K562 (cell line): ENCODE results near the gene CRYZL1. TPM values are rescaled to one million over a fixed set of nuclear protein-coding genes. Genes with fewer than 3 reads are reported as not detected.

Experiments used
- CBX1 ChIP-seq: sonication (generic); IDR thresholded peaks from 2 replicates; pipeline ENCODE4 v1.6.1; 2016; ENCODE audit warnings: antibody characterized with exemption, low read depth, mild to moderate bottlenecking
- DIDO1 ChIP-seq: fragments of 450-650 bp; IDR thresholded peaks from 2 replicates; pipeline ENCODE4 v1.6.1; 2016; ENCODE audit warnings: low read depth, missing biosample characterization, missing genetic modification characterization
- EP300 ChIP-seq: IDR thresholded peaks from 2 replicates; pipeline ENCODE4 v1.6.1; 2012; ENCODE audit warnings: low read length, improper control_type of control experiment
- HNRNPUL1 ChIP-seq: fragments of 200-400 bp; formaldehyde crosslinking; IDR thresholded peaks from 2 replicates; pipeline ENCODE4 v1.6.1; 2017; ENCODE audit warnings: low read length
- NFIX ChIP-seq: fragments of 250-450 bp; sonication (Bioruptor Pico); IDR thresholded peaks from 2 replicates; pipeline ENCODE4 v1.4.0; 2020; ENCODE audit warnings: low read depth, mild to moderate bottlenecking, moderate library complexity
- NFXL1 ChIP-seq: fragments of 450-650 bp; formaldehyde crosslinking; IDR thresholded peaks from 2 replicates; pipeline ENCODE4 v1.4.0; 2021; ENCODE audit warnings: mild to moderate bottlenecking
- SIN3A ChIP-seq, 2 experiments: fragments of 150-350 bp in 1 of 2; IDR thresholded peaks; 2 replicates each; pipeline ENCODE4 v1.6.1; 2011 to 2016; ENCODE audit warnings: borderline replicate concordance in 2 of 2, low read depth in 2 of 2, low read length in 2 of 2, mild to moderate bottlenecking in 2 of 2, moderate library complexity in 2 of 2; ENCODE audit not compliant: control insufficient read depth in 1 of 2
- SMC3 ChIP-seq: conservative IDR thresholded peaks from 2 replicates; pipeline ENCODE4 v1.6.1; 2011; ENCODE audit warnings: low read depth, low read length, improper control_type of control experiment; ENCODE audit not compliant: insufficient read depth
- STAT5A ChIP-seq: IDR thresholded peaks from 2 replicates; pipeline ENCODE4 v1.6.1; 2012; ENCODE audit warnings: low read length, inconsistent platforms, borderline replicate concordance
- YY1 ChIP-seq, 3 experiments: IDR thresholded peaks; 2 replicates each; pipeline ENCODE4 v1.6.1; 2011; ENCODE audit warnings: low read length in 2 of 3, mild to moderate bottlenecking in 2 of 3, moderate library complexity in 2 of 3, borderline replicate concordance in 1 of 3, control low read depth in 1 of 3, low read depth in 1 of 3; ENCODE audit not compliant: insufficient read depth in 3 of 3, insufficient replicate concordance in 2 of 3, control insufficient read depth in 1 of 3, insufficient read length in 1 of 3; ENCODE audit errors: extremely low read depth in 1 of 3
- polyA plus RNA-seq, 8 experiments: library from polyadenylated mRNA; depleted of rRNA in 4 of 8; stranded (reverse) in 5 of 8; unstranded in 3 of 8; fragments of >200 nt; fragmentation: Nextera tagmentation in 2 of 8; fragmentation: Illumina TruSeq in 1 of 8; extraction: Ambion mirVana in 2 of 8; extraction: Trizol in 1 of 8; gene quantifications; 2 replicates each; pipeline versions ENCODE4 v1.2.1 to v1.2.3, GENCODE V29; 2011 to 2014; ENCODE audit warnings: inconsistent platforms in 1 of 8, missing spikeins in 1 of 8
- total RNA-seq, 7 experiments: library from RNA; depleted of rRNA in 6 of 7; stranded (reverse); fragments of >200 nt in 6 of 7; fragmentation: Illumina TruSeq in 2 of 7; extraction: Trizol in 2 of 7; gene quantifications; 2 replicates each; pipeline versions ENCODE4 v1.2.1 to v1.2.3, GENCODE V29; 2011 to 2021; ENCODE audit warnings: low replicate concordance in 1 of 7
- TF ChIP-seq, protein P1 (sequence below), 2 experiments: fragments of 450-650 bp; IDR thresholded peaks; 2 replicates each; pipeline ENCODE4 v1.6.1; 2018; ENCODE audit warnings: mild to moderate bottlenecking in 2 of 2, low read depth in 1 of 2; ENCODE audit not compliant: partially characterized antibody in 2 of 2
- TF ChIP-seq, protein P2 (sequence below): IDR thresholded peaks from 2 replicates; pipeline ENCODE4 v1.6.1; 2016; ENCODE audit warnings: missing genetic modification characterization, missing compliant biosample characterization
- TF ChIP-seq, protein P3 (sequence below): fragments of 250-450 bp; sonication (Bioruptor Pico); IDR thresholded peaks from 2 replicates; pipeline ENCODE4 v1.5.0; 2021; ENCODE audit warnings: mild to moderate bottlenecking, moderate library complexity

CRYZL1 gene
- total and polyA plus RNA-seq, 9 of the 15 experiments (the other 6 are each of a cell fraction or from before 2014, with no cell fraction given), result 19.9 to 98.2 (median 39.2) TPM

GRCh38 chr21:33641352-33642026 is at the start of gene CRYZL1 (continued):
- peak in 1 of 2 experiments; percentile 38; a peak in 2 of 4 replicates for TF ChIP-seq SIN3A (IDR thresholded peaks at IDR 0.05; ENCODE audit: borderline replicate concordance in 2 of 2, control insufficient read depth in 1 of 2, low read depth in 2 of 2, low read length in 2 of 2)
- 0 out of 2 replicates have a peak, but pooled peaks have one; percentile 13 for TF ChIP-seq EP300
- TF ChIP-seq, protein P1, sequence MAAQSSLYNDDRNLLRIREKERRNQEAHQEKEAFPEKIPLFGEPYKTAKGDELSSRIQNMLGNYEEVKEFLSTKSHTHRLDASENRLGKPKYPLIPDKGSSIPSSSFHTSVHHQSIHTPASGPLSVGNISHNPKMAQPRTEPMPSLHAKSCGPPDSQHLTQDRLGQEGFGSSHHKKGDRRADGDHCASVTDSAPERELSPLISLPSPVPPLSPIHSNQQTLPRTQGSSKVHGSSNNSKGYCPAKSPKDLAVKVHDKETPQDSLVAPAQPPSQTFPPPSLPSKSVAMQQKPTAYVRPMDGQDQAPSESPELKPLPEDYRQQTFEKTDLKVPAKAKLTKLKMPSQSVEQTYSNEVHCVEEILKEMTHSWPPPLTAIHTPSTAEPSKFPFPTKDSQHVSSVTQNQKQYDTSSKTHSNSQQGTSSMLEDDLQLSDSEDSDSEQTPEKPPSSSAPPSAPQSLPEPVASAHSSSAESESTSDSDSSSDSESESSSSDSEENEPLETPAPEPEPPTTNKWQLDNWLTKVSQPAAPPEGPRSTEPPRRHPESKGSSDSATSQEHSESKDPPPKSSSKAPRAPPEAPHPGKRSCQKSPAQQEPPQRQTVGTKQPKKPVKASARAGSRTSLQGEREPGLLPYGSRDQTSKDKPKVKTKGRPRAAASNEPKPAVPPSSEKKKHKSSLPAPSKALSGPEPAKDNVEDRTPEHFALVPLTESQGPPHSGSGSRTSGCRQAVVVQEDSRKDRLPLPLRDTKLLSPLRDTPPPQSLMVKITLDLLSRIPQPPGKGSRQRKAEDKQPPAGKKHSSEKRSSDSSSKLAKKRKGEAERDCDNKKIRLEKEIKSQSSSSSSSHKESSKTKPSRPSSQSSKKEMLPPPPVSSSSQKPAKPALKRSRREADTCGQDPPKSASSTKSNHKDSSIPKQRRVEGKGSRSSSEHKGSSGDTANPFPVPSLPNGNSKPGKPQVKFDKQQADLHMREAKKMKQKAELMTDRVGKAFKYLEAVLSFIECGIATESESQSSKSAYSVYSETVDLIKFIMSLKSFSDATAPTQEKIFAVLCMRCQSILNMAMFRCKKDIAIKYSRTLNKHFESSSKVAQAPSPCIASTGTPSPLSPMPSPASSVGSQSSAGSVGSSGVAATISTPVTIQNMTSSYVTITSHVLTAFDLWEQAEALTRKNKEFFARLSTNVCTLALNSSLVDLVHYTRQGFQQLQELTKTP (IDR thresholded peaks at IDR 0.05; ENCODE audit: low read depth in 1 of 2, partially characterized antibody in 2 of 2), result peak; percentile 66 to 79
- TF ChIP-seq DIDO1, result peak; percentile 65; the same call in 1 of the 2 replicates
- TF ChIP-seq, protein P2, sequence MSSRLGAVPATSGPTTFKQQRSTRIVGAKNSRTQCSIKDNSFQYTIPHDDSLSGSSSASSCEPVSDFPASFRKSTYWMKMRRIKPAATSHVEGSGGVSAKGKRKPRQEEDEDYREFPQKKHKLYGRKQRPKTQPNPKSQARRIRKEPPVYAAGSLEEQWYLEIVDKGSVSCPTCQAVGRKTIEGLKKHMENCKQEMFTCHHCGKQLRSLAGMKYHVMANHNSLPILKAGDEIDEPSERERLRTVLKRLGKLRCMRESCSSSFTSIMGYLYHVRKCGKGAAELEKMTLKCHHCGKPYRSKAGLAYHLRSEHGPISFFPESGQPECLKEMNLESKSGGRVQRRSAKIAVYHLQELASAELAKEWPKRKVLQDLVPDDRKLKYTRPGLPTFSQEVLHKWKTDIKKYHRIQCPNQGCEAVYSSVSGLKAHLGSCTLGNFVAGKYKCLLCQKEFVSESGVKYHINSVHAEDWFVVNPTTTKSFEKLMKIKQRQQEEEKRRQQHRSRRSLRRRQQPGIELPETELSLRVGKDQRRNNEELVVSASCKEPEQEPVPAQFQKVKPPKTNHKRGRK, result 0 out of 2 replicates have a peak, but pooled peaks have one; percentile 6
- TF ChIP-seq HNRNPUL1, result no peak
- no peak for TF ChIP-seq NFIX (CRISPR knock-in tag)
- 0 out of 2 replicates have a peak, but pooled peaks have one; percentile 62 for TF ChIP-seq CBX1
- TF ChIP-seq STAT5A, result no peak
- TF ChIP-seq, protein P3, sequence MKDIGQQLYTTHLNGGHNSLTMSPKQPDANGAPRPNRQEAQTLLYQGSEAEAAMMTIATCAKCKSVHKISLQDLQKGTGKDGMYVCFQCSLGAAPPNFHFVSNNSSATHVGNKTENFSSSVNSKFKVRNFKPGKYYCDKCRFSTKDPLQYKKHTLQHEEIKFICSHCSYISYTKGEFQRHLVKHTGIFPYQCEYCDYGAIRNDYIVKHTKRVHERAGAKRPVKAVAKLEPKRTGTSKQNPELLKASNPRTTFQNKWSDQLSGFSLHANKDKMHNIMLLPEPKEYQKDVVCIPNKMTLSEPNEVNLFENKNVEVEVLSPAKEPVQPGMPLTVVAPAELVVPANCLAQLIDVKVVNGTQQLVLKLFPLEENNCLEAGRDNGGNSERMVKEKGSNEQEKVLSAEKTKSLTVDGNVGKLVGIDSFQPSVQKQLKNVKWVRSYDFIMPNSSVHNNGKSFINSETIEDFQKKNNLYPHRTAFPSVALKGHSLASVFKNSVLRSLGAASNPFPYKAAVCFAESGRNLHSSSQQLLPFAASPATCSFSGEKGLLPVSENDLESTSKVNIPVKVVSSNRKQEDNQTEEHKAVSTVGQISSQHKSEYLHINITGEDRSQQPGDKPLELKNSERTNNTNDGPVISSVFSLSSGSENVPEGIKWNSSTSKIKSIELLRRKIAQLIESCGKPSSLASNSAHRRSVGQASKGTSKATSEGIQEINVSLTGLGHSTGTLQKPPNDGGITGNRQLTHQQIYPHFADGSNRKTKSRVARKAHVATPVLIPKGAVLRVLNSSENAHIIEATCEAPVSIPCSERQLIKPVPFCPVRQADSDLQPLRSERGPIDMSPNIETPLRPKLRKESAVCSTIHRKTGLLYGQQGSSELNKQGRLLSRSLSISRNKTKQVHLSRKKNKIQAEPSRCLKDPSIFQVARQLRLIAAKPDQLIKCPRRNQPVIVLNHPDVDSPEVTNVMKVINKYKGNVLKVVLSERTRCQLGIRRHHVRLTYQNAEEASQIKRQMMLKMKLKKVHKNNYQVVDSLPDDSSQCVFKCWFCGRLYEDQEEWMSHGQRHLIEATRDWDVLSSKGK, result no peak
- TF ChIP-seq YY1 (IDR thresholded peaks at IDR 0.05; ENCODE audit: borderline replicate concordance in 1 of 3, control insufficient read depth in 1 of 3, extremely low read depth in 1 of 3, insufficient read depth in 3 of 3, insufficient read length in 1 of 3, insufficient replicate concordance in 2 of 3, low read depth in 1 of 3, low read length in 2 of 3), result peak; percentile 5 to 73 (median 61)
- no peak; the same call in 1 of the 2 replicates for TF ChIP-seq SMC3
- no peak for TF ChIP-seq NFXL1 (CRISPR knock-in tag)
